Renal cortex interstitium (tissue), 11 donors: ENCODE data around the gene LEKR1. TPM values are rescaled to one million over a fixed set of nuclear protein-coding genes. Genes with fewer than 3 reads are reported as not detected.
"Not testable (repeated sequence)": the region's sequence is repeated elsewhere in the genome, so short reads cannot be mapped to it uniquely, and the experiment has no call there.

ENCODE experiments used
- DNase-seq, 11 donors: peaks; one replicate each; pipeline ENCODE4 v3.0.0-alpha.2; 2013; ENCODE audit warnings: low read depth in 9 of 11, low spot score in 4 of 11; ENCODE audit errors: extremely low read depth in 1 of 11
- polyA plus RNA-seq, 3 donors: library from polyadenylated mRNA; unstranded; fragments of 120-200 nt; gene quantifications; one replicate each; pipeline ENCODE4 v1.2.1, GENCODE V29; 2013; ENCODE audit not compliant: insufficient read length in 3 of 3

The LEKR1 gene
- polyA plus RNA-seq, 3 donors, result 1.2 to 2.6 (median 2.2) TPM

GRCh38 chr3:156826896-156827882 lies 1.0 kb downstream of the LEKR1 start:
- DNase-seq, result peak in 1 of 11 donors; percentile 59

- DNase-seq, result no peak
Observed at GRCh38 chr3:156831006-156831405, 4.9 kb downstream of the LEKR1 start.

DNA sequence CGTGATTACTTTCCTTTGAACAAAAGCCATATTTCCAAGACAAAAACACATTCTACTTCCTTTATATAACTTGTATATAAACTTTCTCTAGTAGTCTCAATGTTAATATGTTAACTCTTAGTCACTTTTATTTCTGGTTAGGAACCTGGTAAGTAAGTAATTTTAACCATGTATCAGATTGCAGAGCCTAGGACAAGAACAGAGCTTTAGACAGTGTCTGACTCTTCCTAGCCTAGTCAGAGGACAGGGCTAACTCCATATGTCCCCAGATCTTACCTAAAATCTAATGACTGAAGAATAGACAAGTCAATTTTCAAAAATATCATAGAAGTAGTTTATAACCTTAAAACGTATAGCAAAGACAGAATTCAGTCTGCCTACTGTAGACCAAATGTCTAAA lies 8.3 kb downstream of the LEKR1 start:
- DNase-seq, result no peak

DNA sequence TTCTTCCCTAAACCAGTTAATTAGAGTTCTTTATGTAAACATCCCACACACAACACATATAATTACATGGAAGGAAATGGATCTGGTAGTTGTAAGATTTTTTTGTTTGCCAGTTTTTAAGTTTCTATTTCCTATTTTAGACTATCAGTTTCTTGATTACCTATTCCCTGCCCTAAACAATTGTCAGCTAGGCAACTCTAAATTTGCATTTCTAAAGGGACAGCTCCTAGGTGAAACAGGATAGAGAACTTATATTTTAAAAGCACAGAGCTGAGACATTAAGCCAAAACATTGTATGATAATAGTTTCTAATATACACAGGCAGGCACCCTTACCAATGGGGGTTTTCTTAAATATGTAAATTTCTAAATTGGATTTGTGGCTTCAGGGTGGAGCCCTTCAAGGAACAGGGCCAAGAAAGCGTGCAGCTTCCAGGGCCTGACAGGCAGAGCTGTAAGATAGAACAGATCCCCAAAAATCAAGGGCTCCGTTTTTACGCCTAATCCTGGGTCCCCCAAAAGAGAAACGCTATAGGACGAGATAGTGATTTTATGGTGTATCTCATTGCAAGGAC lies 8.9 kb downstream of the LEKR1 start:
- no peak for DNase-seq

DNA sequence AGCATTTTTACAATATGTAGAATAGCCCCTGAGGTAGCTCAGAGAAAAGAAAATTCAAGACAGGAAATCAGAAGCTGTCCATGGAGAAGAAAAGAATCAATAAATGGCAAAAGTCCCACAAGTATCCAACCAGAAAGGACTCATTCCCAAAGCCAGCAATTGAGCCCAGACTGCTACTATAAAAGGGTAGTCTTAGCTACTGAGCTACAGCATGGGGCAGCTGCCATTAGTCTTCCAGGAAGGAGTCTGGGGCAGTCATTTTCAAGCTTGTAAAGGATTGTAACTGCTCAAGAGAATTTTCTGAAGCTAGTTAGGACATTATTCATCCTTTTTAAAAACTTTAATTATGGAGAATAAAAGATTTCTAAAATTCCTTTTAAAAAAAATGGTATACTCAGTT lies 10.5 kb downstream of the LEKR1 start:
- no peak for DNase-seq

GRCh38 chr3:156837115-156837514 lies 11.0 kb downstream of the LEKR1 start:
- DNase-seq, result no peak

- DNase-seq, result no peak
Observed at GRCh38 chr3:156838035-156838434, 11.9 kb downstream of the LEKR1 start.

GRCh38 chr3:156840826-156841689 lies 14.9 kb downstream of the LEKR1 start:
- DNase-seq, result no peak

DNA sequence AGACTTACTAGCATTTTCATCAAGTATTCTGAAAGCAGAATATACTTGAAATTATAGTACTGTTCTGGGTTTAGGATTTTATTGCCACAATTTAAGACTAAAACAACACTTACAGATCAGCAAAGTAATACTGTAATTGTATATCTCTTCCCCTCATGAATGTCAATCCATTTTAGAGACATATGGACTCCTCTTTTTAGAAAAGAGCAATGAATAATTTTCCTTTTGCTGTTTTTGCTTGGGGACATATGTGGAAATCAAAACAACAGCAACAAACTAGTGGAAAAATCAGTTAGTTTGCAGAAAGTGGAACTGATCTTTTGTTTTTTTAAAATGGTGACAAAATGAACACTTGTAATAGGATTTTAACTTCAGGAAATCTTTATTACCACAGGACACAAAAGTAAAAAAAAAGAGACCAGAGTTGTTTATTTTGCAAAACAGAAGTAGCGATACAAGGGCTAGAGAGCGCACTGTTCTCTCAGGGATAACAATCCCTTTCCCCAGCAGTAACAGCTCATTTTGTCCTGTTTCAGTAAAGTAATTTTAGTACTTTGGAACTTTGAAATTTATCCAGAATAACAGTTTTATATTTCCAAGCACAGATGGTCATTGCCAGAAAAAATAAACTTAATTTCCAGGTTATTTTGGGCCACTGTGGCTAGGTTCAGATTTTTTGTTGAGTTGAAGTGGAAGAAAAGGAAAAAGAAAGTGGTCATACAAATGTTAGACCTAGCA lies 17.1 kb downstream of the LEKR1 start:
- DNase-seq, result no peak

GRCh38 chr3:156847752-156848448 lies 21.7 kb downstream of the LEKR1 start:
- no peak for DNase-seq

DNA sequence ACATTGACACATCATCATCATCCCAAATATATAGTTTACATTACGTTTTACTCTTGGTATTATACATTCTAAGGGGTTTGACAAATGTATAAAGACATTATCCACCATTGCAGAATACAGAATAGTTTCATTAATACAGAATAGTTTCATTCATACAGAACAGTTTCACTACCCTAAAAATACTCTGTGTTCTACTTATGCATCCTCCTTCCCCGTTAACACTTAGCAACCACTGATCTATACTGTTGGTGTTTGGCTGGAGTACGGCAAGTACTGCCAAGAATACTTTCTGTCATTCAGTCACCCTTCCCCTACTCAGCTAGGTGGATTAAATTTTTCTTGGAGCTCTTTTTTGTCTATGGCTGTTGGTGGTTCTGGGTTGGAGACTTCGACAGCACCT lies 33.4 kb downstream of the LEKR1 start:
- DNase-seq, result no peak

DNA sequence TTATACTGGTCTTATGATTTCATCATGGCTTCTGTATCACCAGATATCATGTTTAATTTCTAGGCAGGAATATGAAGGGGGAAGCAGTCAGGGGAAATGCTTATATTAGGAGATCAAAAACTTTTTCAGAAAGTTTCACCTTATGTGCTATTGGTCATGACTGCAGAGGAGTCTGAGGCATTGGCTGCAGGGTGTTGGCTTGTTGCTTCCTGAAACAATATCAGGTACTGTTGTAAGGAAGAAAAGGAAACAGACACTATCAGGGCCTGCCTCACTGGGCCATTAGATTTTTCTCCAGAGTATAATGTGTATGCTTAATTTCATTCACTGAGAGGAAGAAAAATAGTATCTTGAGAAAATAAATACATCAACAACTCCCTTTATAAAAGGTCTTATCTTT lies 34.7 kb downstream of the LEKR1 start:
- DNase-seq, result no peak

GRCh38 chr3:156862338-156862737 lies 36.2 kb downstream of the LEKR1 start:
- no peak for DNase-seq

DNA sequence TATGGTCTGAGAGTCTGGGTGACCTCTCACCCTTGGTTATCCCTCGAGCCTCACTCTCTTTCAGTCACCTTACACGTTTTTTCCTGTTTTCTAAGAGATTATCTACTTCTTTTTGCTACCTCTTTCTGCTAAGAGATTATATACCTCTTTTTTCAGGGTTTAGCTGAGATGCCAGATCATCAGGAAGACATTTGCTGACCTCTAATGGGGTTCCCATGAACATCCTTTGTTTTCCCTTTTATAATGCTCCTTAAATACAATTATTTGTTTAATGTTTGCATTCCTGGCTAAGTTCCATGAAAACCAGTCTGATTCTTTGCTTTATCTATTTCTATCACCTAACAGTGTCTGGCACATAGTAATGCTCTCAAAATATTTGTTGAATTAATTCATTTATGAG lies 39.6 kb downstream of the LEKR1 start:
- DNase-seq, result no peak

DNA sequence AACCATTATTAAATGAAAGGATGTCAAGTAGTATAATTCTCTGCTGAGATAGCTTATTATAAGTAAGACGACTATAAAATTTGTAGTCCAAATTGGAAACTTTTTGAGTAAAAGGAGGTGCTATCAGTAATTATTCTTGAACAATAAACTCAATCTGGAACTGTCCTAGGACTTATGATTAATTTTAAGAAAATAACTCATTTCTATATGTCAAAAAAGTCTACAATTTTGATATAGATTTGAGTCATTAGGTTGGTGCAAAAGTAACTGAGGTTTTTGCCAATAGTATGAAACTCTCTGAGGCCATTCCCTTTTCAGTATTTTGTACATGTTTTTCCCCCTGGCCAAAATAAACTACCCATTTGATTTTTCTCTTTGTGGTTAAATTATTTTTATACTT lies 41.0 kb downstream of the LEKR1 start:
- DNase-seq, result no peak

GRCh38 chr3:156867920-156868319 lies 41.8 kb downstream of the LEKR1 start:
- DNase-seq, result no peak

DNA sequence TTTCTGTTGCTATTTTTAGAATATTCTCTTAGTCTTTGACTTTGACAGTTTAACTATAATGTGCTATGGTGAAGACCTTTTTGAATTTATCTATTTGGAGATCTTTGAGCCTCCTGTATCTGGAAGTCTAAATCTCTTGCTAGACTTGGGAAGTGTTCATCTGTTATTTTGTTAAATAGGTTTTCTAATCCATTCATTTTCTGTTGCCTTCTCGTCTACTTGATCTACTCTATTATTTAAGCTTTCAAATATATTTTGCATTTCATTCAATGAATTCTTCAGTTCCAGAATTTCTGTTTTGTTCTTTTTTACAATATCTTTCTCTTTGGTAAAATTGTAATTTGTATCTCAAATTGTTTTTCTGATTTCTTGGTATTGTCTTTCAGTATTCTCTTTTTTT lies 47.8 kb downstream of the LEKR1 start:
- DNase-seq, result no peak

DNA sequence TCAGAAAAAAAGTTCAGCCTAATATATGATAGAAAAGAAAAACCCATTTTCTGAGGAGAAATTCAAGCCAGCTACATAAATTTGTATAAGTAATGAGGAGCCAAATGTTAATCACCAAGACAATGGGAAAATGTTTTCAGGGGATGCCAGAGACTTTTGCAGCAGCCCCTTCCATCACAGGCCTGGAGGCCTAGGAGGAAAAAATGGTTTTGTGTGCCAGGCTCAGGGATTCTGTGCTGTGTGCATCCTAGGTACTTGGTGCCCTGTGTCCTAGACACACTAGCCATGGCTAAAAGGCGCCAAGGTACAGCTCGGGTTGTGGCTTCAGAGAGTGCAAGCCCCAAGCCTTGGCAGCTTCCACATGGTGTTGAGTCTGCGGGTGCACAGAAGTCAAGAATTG lies 53.3 kb downstream of the LEKR1 start:
- DNase-seq, result not testable (repeated sequence)
